Ecto neural progenitor cell (in vitro differentiated cells): ENCODE results near the gene VPS16.

Experiments used
- DNase-seq: peaks from one replicate; pipeline ENCODE4 v3.0.0-alpha.2; 2018; ENCODE audit warnings: low spot score

VPS16 gene

DNA sequence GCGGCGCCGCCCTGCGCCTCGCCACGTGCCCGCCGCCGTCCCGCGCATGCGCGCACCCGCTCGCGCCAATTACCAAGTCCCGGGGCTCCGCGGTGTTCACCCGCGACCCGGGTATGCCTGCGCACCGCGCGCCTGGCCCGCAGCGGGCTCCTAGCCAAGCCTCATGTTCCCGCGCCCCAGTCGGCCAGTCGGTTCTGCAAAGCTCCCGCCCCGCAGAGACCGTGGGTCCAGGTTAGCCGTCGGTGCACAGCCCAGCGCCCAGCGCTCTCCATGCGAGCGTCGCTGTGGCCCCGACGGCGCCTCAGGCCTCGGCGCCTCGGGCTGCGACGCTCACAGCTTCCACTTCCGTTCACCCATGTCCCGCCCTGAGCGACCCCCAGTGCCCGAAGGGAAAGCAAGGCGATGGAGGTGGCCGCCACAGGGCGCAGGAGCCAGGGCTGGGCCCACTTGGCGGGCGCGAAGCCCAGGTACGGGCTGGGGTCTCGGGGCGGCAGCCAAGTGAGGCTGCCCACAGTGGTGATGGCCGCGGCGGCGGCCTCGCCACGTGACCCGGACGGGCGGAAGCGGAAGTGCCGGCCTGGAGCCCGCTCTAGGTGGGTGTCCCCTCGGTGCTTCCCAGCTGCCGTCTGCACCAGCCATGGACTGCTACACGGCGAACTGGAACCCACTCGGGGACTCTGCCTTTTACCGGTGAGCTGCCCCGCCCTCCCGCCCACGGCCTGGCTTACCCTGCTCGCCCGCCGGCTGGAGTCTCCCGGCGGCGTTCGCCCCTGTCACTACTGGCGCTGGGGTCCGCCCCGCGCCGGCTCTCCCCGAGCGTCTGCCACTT, at the start of gene VPS16, which contains the start of gene PCED1A:
Gene VPS16 (plus strand): TSS at position 608 of the 829 bp plus-strand sequence. CDS start 30 bp downstream, at position 638.
Gene PCED1A (minus strand): TSS at position 518 of the 829 bp plus-strand sequence. CDS start 743 bp downstream, outside the sequence.
- peak; percentile 91 for DNase-seq

DNA sequence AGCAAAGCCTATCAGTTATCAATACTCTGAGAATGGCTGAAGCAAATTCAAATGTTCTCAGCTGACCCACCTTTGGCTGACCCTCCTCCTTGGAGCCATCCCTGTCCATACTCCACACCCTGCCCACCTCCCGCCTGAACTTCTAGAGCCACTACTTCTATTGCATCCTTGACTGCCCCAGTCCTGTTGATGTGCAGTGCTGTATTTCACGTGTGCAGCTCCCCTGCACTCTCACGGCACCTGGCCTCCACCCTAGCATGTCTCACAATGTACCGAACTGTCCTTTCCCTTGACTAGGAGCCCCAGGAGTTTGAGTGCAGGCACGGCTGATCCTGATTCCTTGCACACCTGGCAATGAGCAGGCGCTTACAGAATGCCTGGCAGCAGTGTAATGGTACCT, 47.1 kb upstream of the VPS16 start:
- DNase-seq: no peak

- DNase-seq: no peak
These were observed 46.3 kb upstream of the VPS16 start for GRCh38 chr20:2794202-2794748.

GRCh38 chr20:2794866-2795447, 45.6 kb upstream of the VPS16 start:
- no peak for DNase-seq

- DNase-seq: no peak
These were observed 45.1 kb upstream of the VPS16 start for GRCh38 chr20:2795451-2795850.

GRCh38 chr20:2796011-2796660, 44.4 kb upstream of the VPS16 start:
- no peak for DNase-seq

GRCh38 chr20:2797136-2797983, 43.2 kb upstream of the VPS16 start:
- DNase-seq: no peak

DNA sequence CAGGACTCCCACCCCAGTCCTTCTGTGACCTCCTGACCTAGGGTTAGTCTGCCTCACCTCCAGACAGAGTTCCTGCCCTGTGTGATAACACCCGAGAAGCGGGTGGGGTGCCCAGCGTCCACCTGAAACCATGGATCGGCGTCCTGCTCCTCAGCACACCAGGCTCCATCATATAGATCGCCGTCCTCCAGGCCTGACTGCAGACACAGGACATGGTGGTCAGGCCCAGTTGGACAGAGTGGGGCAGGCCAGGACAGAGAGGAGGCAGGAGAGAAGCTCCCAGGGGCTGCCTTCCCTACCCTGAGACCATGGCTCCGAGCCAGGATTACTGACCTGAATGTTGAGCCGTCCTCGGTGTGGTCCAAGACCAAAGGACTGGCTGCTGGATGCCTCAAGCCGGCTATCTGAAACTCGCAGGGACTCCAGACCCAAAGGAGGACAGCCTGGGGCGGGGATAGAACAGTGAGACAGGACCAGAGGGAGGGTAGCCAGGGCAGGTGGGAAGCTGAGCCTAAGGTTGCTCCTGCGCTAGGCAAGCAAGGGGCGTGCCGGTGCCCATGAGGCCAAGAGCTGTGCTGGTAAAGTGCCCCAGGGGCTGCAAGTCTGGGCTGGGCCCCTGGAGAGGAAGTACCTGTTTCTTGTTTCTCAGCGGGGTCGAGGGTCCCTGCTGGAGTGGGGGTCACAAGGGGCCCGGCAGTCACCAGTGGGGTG, 42.3 kb upstream of the VPS16 start:
- DNase-seq: no peak

- DNase-seq: no peak
These were observed 41.7 kb upstream of the VPS16 start for GRCh38 chr20:2798814-2799213.

DNA sequence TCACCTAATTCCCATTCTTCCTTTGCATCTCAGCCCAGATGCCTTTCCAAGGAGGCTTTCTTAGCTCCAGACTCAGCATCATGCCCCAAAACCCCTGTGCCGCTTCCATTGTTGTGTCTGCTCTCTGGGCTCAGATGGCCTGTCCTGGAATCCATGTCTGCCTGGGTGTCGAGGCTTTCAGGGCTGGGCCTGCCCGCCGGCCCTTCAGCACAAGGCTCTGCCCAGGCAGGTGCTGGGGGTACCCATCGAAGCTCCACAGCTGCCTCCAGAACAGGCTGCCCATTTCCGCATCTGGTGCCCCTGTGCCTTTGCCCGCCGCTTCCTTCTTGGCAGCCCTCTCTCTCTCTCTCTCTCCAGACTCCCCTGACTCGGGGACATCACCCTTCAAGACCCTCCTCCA, 41.3 kb upstream of the VPS16 start:
- DNase-seq: no peak

GRCh38 chr20:2799688-2800520, 40.6 kb upstream of the VPS16 start:
- peak; percentile 68 for DNase-seq

- peak; percentile 85 for DNase-seq
These were observed 39.8 kb upstream of the VPS16 start, which contains the start of gene CPXM1 for GRCh38 chr20:2800521-2801285. Gene CPXM1 (minus strand): TSS chr20:2800627. CDS start chr20:2800572, 55 bp downstream.

DNA sequence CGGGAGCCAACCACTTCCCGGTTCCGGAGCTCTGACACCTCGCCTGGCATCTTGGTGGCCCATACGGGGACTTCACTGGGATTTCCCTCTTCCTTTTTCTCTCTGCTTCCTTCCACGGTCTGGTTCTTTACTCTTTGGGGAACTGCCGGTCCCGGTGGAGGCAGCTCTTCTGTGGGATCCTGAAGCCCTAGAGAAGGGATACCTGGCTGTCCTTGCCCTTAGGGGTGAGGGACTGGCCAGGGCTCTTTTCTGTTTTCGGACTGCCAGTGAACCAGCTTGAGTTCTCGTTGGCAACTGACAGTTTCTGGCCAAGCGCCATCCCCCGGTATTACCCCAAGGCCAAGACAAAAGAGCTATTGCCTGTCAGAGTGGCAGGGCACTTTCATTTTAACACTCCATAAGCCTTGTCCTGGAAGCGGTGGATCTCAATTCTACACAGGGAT, 39.2 kb upstream of the VPS16 start:
- no peak for DNase-seq

GRCh38 chr20:2804041-2804828, 36.3 kb upstream of the VPS16 start:
- no peak for DNase-seq

DNA sequence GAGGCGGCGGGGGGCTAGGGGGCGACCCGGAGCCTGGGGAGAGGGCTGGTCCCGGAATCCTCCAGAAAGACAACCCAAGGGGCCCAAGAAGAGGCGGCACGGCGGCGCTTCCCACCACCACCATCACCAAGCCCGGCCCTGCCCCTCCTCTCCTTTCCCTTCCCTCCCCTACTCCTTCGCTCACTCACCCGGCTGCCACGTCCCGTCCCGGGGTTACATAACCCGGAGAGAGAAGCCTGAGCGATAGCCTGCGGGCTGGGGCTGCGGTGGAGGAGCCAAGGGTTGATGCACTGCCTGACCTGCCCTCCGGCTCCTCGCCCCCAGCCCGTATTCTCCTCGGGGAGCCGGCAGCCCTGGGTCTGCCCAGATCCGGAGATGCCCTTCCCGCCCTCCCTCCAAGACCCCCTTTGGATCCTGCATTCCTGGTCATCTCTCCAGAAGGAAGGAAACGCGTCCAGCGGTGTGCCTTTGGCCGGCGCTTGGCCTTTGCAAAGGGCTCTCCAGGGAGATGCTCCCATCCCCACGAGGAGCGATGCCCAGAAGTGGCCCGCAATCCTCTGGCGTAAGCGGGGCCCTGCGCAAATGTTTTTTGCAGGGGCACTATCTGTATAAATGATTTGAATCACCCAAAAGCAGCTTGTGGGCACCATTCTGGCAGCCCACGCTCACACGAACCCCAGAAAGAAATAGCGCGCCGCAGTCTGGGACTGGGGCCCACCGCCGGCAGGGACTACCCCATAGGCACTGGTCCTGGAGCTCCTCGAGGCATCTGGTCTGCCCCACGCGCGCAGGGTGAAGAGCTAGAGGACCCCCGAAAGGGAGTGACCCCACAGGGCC, 35.5 kb upstream of the VPS16 start:
- peak; percentile 66 for DNase-seq

- DNase-seq: no peak
These were observed 34.7 kb upstream of the VPS16 start for GRCh38 chr20:2805689-2806350.

DNA sequence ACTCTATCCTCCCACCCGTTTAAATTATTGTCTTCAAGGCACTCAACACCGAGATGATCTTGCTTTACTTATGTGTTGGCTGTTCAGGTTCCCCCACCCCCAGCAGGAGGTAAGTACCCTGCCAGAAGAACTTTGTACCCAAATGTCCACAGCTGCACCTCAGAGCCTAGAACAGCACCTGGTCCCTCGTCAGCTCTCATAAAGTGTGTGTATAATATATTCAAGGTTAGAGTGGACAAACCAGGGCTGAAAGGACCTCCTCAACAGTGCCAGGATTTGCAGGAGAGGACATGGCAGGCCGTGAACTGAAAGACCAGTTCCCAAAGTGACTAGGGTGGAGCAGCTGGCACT, 34.2 kb upstream of the VPS16 start:
- no peak for DNase-seq
